A204.1 (cell line): Measurements from ENCODE around the gene PTPRN2.
"Not testable (repeated sequence)": the region's sequence is repeated elsewhere in the genome, so short reads cannot be mapped to it uniquely, and the experiment has no call there.

ENCODE experiments used
- FAIRE-seq: peaks from 2 replicates; lab custom pipeline; 2012; peaks lifted over from hg19 to GRCh38; lab: Jason Lieb, UNC

The PTPRN2 gene

DNA sequence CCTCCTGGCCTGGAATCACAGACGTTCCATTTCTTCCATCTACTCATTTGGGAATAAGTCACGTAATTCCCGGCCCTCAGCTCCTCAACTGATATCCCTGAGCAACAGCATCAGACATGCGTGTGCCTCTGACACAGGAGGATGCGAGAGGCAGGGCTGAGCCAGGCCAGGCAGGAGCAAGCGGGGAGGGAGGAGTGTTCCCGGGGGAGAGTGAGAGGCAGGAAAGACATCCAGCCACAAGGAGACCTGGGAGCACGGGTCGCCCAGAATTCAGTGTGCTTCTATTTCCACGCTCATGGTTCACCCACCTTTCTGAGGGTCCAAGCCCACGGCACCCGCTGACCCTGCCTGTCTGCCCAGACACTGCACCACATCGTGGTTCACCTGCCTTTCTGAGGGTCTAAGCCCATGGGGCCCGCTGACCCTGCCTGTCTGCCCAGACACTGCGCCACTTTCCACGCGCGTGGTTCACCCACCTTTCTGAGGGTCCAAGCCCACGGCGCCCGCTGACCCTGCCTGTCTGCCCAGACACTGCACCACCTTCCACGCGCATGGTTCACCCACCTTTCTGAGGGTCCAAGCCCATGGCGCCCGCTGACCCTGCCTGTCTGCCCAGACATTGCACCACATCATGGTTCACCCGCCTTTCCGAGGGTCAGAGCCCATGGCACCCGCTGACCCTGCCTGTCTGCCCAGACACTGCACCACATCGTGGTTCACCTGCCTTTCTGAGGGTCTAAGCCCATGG, 293.0 kb downstream of the PTPRN2 start:
- not testable (repeated sequence) for FAIRE-seq

DNA sequence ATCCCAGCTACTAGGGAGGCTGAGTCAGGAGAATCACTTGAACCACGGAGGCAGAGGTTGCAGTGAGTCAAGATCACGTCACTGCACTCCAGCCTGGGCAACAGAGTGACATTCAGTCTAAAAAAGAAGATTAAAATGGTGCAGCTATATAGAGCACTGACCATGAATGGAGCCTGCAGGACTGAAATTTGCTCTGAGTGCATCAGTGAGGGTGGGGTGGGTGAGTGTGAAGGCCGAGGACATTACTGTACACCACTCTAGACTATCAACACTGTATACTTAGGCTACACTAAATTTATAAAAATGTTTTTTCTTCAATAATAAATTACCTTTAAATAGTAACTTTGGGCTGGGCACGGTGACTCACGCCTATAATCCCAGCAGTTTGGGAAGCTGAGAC, 294.7 kb downstream of the PTPRN2 start:
- FAIRE-seq, result no peak

GRCh38 chr7:158291998-158292397, 295.6 kb downstream of the PTPRN2 start:
- FAIRE-seq, result no peak

- no peak for FAIRE-seq
Measured at GRCh38 chr7:158289761-158290523, 297.7 kb downstream of the PTPRN2 start.

DNA sequence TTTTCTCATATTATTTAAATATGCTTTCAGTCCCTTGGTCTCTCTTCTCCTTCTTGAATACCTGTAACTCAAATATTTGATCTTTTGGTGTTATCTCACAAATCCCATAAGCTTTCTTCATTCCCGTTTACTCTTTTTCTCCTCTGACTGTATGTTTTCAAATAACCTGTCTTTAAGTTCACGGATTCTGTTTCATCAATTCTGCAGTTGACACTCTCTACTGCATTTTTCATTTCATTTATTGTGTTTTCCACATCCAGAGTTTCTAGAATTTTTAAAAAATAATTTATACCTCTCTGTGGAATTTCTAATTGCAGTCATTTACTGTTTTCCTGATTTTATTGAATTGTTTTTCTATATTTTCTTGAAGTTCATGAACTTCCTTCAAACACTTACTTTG, 298.4 kb downstream of the PTPRN2 start:
- FAIRE-seq, result no peak

GRCh38 chr7:158286210-158286609, 301.4 kb downstream of the PTPRN2 start:
- FAIRE-seq, result no peak

- no peak for FAIRE-seq
Measured at GRCh38 chr7:158285383-158285770, 302.2 kb downstream of the PTPRN2 start.

- no peak for FAIRE-seq
Measured at GRCh38 chr7:158284617-158285382, 302.8 kb downstream of the PTPRN2 start.

GRCh38 chr7:158284121-158284520, 303.5 kb downstream of the PTPRN2 start:
- FAIRE-seq, result no peak

DNA sequence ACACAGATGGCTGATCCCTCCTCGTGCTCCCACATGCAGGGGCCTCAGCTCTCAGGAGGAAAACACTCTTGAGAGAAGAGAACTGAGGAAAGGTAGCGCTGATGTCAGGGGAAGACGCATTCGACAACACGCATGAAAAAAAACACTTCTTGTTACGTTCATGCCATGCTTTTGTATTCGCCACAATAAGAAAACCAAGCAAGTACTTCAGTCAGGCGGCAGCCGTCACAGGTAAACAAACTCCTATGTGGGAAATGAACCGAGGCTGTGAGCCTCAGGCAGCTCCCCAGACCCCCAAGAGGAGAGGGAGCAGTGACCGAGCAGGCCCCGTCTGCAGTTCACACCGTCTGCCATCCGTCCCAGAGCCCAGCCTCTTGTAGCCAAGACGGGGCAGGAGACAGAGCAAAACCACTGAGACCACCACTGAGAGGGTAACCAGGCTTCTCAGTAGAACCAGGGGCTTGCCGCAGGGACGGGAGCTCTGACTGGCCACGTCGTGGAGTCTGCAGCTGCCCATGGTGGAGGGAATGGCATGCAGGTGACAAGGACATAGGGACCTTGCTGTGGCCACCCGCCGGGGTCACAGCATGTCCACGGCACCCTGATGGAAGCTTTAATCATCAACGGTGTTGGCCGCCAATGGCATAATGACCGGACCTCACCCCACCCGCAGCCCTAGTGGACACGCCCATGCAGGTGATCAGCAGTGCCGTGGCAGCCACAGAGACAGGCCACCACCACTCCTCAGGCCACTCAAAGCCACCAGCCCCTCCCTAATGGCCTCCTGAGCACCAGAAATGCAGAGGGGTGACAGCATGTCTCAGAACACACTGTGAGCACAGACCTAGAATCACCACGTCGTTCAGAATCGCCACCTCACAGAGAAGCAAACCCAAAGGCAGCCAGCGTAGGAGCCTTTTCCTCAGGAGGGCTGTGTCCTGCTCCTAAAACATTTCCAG, 304.3 kb downstream of the PTPRN2 start:
- no peak for FAIRE-seq

GRCh38 chr7:158282461-158283001, 305.1 kb downstream of the PTPRN2 start:
- no peak for FAIRE-seq

- no peak for FAIRE-seq
Measured at GRCh38 chr7:158281441-158281840, 306.2 kb downstream of the PTPRN2 start.

- no peak for FAIRE-seq
Measured at GRCh38 chr7:158280448-158281144, 307.0 kb downstream of the PTPRN2 start.

- no peak for FAIRE-seq
Measured at GRCh38 chr7:158279539-158280447, 307.8 kb downstream of the PTPRN2 start.

DNA sequence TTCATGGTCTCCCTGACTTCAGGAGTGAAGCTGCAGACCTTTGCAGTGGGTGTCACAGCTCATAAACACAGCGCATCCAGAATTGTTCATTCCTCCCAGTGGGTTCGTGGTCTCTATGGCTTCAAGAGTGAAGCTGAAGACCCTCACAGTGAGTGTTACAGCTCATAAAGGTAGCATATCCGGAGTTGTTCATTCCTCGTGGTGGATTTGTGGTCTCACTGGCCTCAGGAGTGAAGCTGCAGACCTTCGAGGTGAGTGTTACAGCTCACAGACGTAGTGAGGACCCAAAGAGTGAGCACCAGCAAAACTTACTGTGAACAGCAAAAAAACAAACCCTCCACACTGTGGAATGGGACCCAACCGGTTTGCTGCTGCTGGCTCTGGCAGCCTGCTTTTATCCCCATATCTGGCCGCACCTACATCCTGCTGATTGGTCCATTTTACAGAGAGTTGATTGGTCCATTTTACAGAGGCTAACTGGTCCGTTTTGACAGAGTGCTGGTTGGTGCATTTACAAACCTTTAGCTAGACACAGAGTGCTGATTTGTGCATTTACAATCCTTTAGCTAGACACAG, 308.8 kb downstream of the PTPRN2 start:
- no peak for FAIRE-seq

GRCh38 chr7:158277219-158278141, 310.1 kb downstream of the PTPRN2 start:
- no peak for FAIRE-seq

GRCh38 chr7:158276414-158277218, 311.0 kb downstream of the PTPRN2 start:
- FAIRE-seq, result no peak
